ENCODE data around the gene CD68. TPM values are rescaled to one million over a fixed set of nuclear protein-coding genes. Genes with fewer than 3 reads are reported as not detected.

CD68 gene
- total RNA-seq, 2 donors from 2014 or later, result 37.7 to 56.6 TPM

DNA sequence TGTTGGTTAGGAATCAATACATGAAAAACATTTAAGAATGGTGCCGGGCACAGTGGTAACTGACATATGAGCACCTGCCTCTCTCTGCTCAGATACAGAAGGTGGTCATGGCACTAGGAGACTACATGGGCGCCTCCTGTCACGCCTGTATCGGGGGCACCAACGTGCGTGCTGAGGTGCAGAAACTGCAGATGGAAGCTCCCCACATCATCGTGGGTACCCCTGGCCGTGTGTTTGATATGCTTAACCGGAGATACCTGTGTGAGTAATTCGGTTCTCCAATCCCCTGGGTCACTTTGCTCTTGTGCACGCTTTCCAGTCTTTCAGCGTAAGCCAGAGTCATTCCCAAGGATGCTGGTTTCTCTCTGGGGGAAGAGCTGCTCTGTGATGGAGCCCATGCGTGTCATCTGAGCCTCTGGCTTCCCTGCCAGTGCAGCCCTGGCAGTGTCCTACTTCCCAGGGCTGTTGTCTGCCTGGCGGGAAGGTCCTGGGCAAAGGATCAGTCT lies 3.0 kb upstream of the CD68 start:
- DNase-seq, result no peak
- TF ChIP-seq, protein P1, sequence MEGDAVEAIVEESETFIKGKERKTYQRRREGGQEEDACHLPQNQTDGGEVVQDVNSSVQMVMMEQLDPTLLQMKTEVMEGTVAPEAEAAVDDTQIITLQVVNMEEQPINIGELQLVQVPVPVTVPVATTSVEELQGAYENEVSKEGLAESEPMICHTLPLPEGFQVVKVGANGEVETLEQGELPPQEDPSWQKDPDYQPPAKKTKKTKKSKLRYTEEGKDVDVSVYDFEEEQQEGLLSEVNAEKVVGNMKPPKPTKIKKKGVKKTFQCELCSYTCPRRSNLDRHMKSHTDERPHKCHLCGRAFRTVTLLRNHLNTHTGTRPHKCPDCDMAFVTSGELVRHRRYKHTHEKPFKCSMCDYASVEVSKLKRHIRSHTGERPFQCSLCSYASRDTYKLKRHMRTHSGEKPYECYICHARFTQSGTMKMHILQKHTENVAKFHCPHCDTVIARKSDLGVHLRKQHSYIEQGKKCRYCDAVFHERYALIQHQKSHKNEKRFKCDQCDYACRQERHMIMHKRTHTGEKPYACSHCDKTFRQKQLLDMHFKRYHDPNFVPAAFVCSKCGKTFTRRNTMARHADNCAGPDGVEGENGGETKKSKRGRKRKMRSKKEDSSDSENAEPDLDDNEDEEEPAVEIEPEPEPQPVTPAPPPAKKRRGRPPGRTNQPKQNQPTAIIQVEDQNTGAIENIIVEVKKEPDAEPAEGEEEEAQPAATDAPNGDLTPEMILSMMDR (IDR thresholded peaks at IDR 0.05), result no peak
- Histone ChIP-seq H3K4me3 (no peak overlapping the region), H3K4me1 (peaks cover 12% of the 10 kb centered on the region), H3K27ac (no peak overlapping the region), H3K27me3 (no peaks in the 10 kb centered on the region), H3K9me3 (no peaks in the 10 kb centered on the region), H3K36me3 (peaks cover 29% of the 10 kb centered on the region), H3K9ac (ENCODE audit: low read depth in 2 of 2, low read length in 2 of 2) (no peak overlapping the region)
- intact Hi-C loops (cut with DNase I), result no loop called here

DNA sequence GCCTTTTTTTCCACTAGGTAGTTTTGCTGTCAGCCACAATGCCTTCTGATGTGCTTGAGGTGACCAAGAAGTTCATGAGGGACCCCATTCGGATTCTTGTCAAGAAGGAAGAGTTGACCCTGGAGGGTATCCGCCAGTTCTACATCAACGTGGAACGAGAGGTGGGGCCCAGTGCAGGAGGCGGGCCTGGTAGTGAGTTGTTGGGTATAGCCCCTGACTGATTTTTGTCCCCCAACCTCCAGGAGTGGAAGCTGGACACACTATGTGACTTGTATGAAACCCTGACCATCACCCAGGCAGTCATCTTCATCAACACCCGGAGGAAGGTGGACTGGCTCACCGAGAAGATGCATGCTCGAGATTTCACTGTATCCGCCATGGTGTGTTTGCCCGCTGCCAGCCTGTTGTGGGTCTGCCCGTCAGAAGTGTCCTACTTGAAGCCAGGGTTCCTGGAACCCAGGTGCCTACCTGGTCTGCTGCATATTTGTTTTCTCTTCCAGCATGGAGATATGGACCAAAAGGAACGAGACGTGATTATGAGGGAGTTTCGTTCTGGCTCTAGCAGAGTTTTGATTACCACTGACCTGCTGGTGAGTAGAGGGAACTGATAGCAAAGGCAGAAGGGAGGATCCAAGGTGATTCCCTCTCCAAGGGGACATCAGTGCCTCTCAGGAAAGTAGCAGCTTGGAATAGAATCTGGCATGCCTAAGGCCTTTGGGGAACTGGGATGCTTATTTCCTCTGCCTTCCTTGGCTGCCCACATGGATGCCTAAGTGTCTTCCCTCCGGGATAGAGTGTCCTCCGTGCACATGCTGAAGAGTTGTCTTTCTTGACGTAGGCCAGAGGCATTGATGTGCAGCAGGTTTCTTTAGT lies 1.9 kb upstream of the CD68 start:
- peaks cover 29% of the 10 kb centered on the region for H3K36me3 ChIP-seq
- no peaks in the 10 kb centered on the region for H3K9me3 ChIP-seq
- H3K27ac ChIP-seq, result peak overlapping the region; percentile 78
- DNase-seq, result no peak
- H3K9ac ChIP-seq (ENCODE audit: low read depth in 2 of 2, low read length in 2 of 2), result no peak overlapping the region
- intact Hi-C loops (cut with DNase I), result no loop called here
- H3K4me3 ChIP-seq, result no peak overlapping the region
- TF ChIP-seq, protein P1 (IDR thresholded peaks at IDR 0.05), result no peak
- no peaks in the 10 kb centered on the region for H3K27me3 ChIP-seq
- peaks cover 12% of the 10 kb centered on the region for H3K4me1 ChIP-seq

DNA sequence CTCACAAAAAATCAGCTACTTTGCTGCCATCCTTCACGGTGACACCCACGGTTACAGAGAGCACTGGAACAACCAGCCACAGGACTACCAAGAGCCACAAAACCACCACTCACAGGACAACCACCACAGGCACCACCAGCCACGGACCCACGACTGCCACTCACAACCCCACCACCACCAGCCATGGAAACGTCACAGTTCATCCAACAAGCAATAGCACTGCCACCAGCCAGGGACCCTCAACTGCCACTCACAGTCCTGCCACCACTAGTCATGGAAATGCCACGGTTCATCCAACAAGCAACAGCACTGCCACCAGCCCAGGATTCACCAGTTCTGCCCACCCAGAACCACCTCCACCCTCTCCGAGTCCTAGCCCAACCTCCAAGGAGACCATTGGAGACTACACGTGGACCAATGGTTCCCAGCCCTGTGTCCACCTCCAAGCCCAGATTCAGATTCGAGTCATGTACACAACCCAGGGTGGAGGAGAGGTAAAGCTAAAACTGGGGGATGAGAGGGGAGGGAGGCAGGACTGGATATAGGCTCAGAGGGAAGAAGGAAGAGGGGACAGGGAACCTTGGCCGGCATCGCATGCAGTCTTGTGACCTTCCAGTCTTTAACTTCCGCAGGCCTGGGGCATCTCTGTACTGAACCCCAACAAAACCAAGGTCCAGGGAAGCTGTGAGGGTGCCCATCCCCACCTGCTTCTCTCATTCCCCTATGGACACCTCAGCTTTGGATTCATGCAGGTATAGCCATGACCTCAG lies 581 bp downstream of the CD68 start:
- H3K27me3 ChIP-seq, result no peaks in the 10 kb centered on the region
- no peaks in the 10 kb centered on the region for H3K9me3 ChIP-seq
- H3K27ac ChIP-seq, result peak overlapping the region; percentile 78
- peak overlapping the region; percentile 15 for H3K4me3 ChIP-seq
- TF ChIP-seq, protein P1 (IDR thresholded peaks at IDR 0.05), result no peak
- H3K4me1 ChIP-seq, result peaks cover 10% of the 10 kb centered on the region
- DNase-seq, result no peak
- intact Hi-C loops (cut with DNase I), result loop anchor here (10.0 kb wide), 1 partner anchor 145 kb away; the partner anchor contains the start of genes FGF11 and TMEM102
- H3K36me3 ChIP-seq, result peaks cover 24% of the 10 kb centered on the region
- H3K9ac ChIP-seq (ENCODE audit: low read depth in 2 of 2, low read length in 2 of 2), result peak overlapping the region; percentile 48 to 85

DNA sequence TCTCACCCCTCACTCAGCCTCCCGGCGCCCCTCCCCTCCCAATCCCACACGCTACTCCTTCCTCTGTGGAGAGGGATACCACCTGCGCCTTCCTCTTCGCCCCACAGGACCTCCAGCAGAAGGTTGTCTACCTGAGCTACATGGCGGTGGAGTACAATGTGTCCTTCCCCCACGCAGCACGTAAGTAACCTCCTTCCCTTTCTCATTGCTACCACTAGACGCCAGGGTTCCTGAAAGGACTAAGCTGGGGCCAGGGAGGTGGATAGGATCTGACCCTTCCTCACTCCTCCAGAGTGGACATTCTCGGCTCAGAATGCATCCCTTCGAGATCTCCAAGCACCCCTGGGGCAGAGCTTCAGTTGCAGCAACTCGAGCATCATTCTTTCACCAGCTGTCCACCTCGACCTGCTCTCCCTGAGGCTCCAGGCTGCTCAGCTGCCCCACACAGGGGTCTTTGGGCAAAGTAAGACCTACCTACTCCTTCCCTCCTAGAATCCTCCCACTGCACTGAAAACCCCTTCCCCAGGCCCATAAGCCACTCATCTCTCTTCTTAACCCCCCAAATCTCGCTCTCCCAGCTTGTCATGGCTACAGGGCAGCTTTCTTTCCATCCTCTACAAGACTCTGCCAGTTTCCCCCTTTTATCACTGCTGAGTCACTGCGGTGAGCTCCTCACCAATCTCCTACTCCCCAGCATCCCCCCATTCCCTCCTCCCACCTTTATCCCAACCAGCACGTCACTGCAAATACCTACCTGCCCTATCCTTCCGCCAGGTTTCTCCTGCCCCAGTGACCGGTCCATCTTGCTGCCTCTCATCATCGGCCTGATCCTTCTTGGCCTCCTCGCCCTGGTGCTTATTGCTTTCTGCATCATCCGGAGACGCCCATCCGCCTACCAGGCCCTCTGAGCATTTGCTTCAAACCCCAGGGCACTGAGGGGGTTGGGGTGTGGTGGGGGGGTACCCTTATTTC lies 1.5 kb downstream of the CD68 start:
- Histone ChIP-seq H3K27ac (peak overlapping the region; percentile 78), H3K9me3 (no peaks in the 10 kb centered on the region), H3K27me3 (no peaks in the 10 kb centered on the region), H3K4me1 (peaks cover 3% of the 10 kb centered on the region), H3K36me3 (peaks cover 16% of the 10 kb centered on the region), H3K9ac (ENCODE audit: low read depth in 2 of 2, low read length in 2 of 2) (peak overlapping the region; percentile 44 to 85), H3K4me3 (no peak overlapping the region)
- DNase-seq, result no peak
- intact Hi-C loops (cut with DNase I), result loop anchor here (10.0 kb wide), 1 partner anchor 146 kb away; the partner anchor contains the start of genes FGF11 and TMEM102
- TF ChIP-seq, protein P1 (IDR thresholded peaks at IDR 0.05), result no peak
